Natural killer cell (primary cell): Measurements from ENCODE around the gene MCOLN1. TPM values are rescaled to one million over a fixed set of nuclear protein-coding genes. Genes with fewer than 3 reads are reported as not detected.

Experiments used
- ATAC-seq, 3 donors: fragments of 150-1000 bp in 2 of 3; fragments of 200-7000 bp in 1 of 3; cut with Tn5 transposase; 1 replicate in 1 of 3; 2 replicates in 2 of 3; pipeline ENCODE4 v1.10.0; 2021; ENCODE audit warnings: mild to moderate bottlenecking in 2 of 3, moderate library complexity in 2 of 3
- DNase-seq, 2 donors: peaks; one replicate each; pipeline versions ENCODE4 v3.0.0 to v3.0.0-alpha.2; 2013 to 2021; ENCODE audit warnings: mixed read lengths in 1 of 2
- H3K27ac ChIP-seq: one replicate; pipeline ENCODE4 v1.5.1; 2013; ENCODE audit warnings: mild to moderate bottlenecking, low read length
- H3K27me3 ChIP-seq: one replicate; pipeline ENCODE4 v1.6.1; 2013; ENCODE audit warnings: low read length; ENCODE audit not compliant: control insufficient read depth, insufficient read depth
- H3K36me3 ChIP-seq: one replicate; pipeline ENCODE4 v1.6.1; 2013; ENCODE audit warnings: low read length; ENCODE audit not compliant: control insufficient read depth, insufficient read depth
- H3K4me1 ChIP-seq: one replicate; pipeline ENCODE4 v1.6.1; 2013; ENCODE audit warnings: low read length; ENCODE audit not compliant: control insufficient read depth, insufficient read depth
- H3K4me3 ChIP-seq: one replicate; pipeline ENCODE4 v1.5.1; 2013; ENCODE audit warnings: low read length
- H3K9me3 ChIP-seq: one replicate; pipeline ENCODE4 v1.6.1; 2013; ENCODE audit warnings: low read length; ENCODE audit not compliant: control insufficient read depth, insufficient read depth
- H3K27ac Mint-ChIP-seq, 2 donors: one replicate each; pipeline ENCODE4 v1.8.0; 2022; ENCODE audit warnings: mild to moderate bottlenecking in 2 of 2, mixed read lengths in 2 of 2, moderate library complexity in 1 of 2
- H3K27me3 Mint-ChIP-seq, 2 donors: one replicate each; pipeline ENCODE4 v1.8.0; 2022; ENCODE audit warnings: low read depth in 2 of 2, mixed read lengths in 2 of 2
- H3K36me3 Mint-ChIP-seq: one replicate; pipeline ENCODE4 v1.8.0; 2022; ENCODE audit warnings: mixed read lengths
- H3K4me1 Mint-ChIP-seq, 2 donors: one replicate each; pipeline ENCODE4 v1.8.0; 2022; ENCODE audit warnings: mixed read lengths in 2 of 2
- H3K4me3 Mint-ChIP-seq: one replicate; pipeline ENCODE4 v1.8.0; 2022; ENCODE audit warnings: mild to moderate bottlenecking, moderate library complexity, mixed read lengths
- H3K9me3 Mint-ChIP-seq, 2 donors: one replicate each; pipeline ENCODE4 v1.8.0; 2022; ENCODE audit warnings: mixed read lengths in 2 of 2
- WGBS: methylation state at CpG from one replicate; pipeline ENCODE4 v1.1.7; 2013; ENCODE audit warnings: missing lambda C conversion rate; ENCODE audit not compliant: insufficient coverage; 5-methylcytosine and 5-hydroxymethylcytosine counted together
- intact Hi-C: fragments of 100-400 bp; cut with micrococcal nuclease; formaldehyde crosslinking; loops from one replicate; pipeline ENCODE4 v1.14.2; 2022
- total RNA-seq, 4 donors: library from RNA; stranded (reverse); fragments of 120-200 nt in 1 of 4; gene quantifications; one replicate each; pipeline versions ENCODE4 v1.2.3 to v1.2.4, GENCODE V29; 2013 to 2022
- TF ChIP-seq, protein P1 (sequence below): fragments of 200-600 bp; IDR thresholded peaks from one replicate; pipeline ENCODE4 v1.8.0; 2022; ENCODE audit warnings: antibody characterized with exemption

Gene MCOLN1
- total RNA-seq, 3 donors from 2014 or later (not counting 1 experiment from before 2014, with no cell fraction given): 22.9 to 37.6 (median 27.8) TPM

DNA sequence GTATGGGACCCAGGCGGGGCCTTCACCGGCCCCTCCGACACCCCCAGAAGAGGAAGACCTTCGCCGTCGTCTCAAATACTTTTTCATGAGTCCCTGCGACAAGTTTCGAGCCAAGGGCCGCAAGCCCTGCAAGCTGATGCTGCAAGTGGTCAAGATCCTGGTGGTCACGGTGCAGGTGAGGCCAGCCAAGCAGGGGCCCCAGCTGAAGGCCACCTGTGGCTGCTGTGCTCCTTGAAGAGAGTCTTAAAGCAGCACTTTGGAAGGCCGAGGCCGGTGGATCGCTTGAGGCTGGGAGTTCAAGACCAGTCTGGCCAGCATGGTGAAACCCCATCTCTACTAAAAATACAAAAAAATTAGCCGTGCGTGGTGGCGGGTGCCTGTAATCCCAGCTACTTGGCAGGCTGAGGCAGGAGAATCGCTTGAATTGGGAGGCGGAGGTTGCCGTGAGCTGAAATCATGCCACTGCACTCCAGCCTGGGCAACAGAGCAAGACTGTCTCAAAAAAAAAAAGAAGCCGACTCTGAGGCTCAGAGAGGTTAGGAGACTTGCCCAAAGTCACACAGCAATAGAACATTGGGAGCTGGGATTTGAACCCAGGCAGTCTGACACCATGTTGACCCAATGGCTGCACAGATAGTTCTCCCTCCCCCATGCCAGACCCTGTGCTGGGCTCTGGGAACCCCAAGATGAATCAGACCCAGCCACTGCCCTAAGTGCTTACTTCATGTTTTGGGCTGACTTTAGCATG lies 2.7 kb downstream of the MCOLN1 start:
- no peaks in the 10 kb centered on the region for H3K27me3 ChIP-seq
- no peak overlapping the region for H3K4me3 ChIP-seq
- no peak overlapping the region for H3K27ac ChIP-seq
- Mint-ChIP-seq H3K4me3 (no peak overlapping the region), H3K4me1 (peaks cover 11% of the 10 kb centered on the region in 2 donors), H3K27ac (no peak overlapping the region), H3K9me3 (no peaks in the 10 kb centered on the region), H3K36me3 (no peaks in the 10 kb centered on the region), H3K27me3 (no peaks in the 10 kb centered on the region)
- TF ChIP-seq, protein P1, sequence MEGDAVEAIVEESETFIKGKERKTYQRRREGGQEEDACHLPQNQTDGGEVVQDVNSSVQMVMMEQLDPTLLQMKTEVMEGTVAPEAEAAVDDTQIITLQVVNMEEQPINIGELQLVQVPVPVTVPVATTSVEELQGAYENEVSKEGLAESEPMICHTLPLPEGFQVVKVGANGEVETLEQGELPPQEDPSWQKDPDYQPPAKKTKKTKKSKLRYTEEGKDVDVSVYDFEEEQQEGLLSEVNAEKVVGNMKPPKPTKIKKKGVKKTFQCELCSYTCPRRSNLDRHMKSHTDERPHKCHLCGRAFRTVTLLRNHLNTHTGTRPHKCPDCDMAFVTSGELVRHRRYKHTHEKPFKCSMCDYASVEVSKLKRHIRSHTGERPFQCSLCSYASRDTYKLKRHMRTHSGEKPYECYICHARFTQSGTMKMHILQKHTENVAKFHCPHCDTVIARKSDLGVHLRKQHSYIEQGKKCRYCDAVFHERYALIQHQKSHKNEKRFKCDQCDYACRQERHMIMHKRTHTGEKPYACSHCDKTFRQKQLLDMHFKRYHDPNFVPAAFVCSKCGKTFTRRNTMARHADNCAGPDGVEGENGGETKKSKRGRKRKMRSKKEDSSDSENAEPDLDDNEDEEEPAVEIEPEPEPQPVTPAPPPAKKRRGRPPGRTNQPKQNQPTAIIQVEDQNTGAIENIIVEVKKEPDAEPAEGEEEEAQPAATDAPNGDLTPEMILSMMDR: no peak
- WGBS: 96% methylated on average over 20 of the region's 20 CpGs
- H3K9me3 ChIP-seq: no peaks in the 10 kb centered on the region
- DNase-seq (no peak), ATAC-seq (no peak)
- intact Hi-C loops: no loop called here
- peaks cover 18% of the 10 kb centered on the region for H3K4me1 ChIP-seq
- H3K36me3 ChIP-seq: peaks cover 3% of the 10 kb centered on the region

DNA sequence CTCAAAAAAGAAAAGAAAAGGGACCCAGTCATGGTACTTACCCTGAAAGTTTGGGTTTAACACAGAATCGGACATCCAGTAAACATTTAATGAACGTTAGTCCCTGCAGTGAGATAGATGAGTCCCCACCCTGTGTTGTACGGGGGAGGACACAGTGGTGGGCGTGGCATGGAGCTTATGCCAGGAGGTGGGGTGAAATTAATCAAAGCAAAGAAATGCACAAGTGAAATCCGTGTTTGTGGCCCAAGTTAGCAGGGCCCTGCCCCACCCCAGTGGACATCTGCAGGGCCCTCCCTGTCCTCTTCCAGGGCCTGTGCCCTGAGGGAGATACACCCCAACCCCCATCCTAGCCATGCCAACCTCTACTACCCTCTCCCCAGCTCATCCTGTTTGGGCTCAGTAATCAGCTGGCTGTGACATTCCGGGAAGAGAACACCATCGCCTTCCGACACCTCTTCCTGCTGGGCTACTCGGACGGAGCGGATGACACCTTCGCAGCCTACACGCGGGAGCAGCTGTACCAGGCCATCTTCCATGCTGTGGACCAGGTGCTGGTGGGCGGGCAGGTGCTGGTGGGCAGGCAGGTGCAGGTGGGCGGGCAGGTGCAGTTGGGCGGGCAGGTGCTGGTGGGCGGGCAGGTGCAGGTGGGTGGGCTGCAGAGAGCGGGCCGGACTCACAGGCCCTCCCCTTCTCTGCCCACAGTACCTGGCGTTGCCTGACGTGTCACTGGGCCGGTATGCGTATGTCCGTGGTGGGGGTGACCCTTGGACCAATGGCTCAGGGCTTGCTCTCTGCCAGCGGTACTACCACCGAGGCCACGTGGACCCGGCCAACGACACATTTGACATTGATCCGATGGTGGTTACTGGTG lies 3.9 kb downstream of the MCOLN1 start:
- Histone ChIP-seq H3K4me3 (no peak overlapping the region), H3K36me3 (peaks cover 3% of the 10 kb centered on the region), H3K4me1 (peaks cover 18% of the 10 kb centered on the region), H3K9me3 (no peaks in the 10 kb centered on the region), H3K27me3 (no peaks in the 10 kb centered on the region), H3K27ac (no peak overlapping the region)
- Mint-ChIP-seq H3K4me1 (peaks cover 11% of the 10 kb centered on the region in 2 donors), H3K27ac (no peak overlapping the region), H3K4me3 (no peak overlapping the region), H3K27me3 (no peaks in the 10 kb centered on the region), H3K9me3 (no peaks in the 10 kb centered on the region), H3K36me3 (no peaks in the 10 kb centered on the region)
- DNase-seq (no peak), ATAC-seq (no peak)
- intact Hi-C loops: no loop called here
- TF ChIP-seq, protein P1: no peak
- WGBS: 94% methylated on average over 31 of the region's 31 CpGs

DNA sequence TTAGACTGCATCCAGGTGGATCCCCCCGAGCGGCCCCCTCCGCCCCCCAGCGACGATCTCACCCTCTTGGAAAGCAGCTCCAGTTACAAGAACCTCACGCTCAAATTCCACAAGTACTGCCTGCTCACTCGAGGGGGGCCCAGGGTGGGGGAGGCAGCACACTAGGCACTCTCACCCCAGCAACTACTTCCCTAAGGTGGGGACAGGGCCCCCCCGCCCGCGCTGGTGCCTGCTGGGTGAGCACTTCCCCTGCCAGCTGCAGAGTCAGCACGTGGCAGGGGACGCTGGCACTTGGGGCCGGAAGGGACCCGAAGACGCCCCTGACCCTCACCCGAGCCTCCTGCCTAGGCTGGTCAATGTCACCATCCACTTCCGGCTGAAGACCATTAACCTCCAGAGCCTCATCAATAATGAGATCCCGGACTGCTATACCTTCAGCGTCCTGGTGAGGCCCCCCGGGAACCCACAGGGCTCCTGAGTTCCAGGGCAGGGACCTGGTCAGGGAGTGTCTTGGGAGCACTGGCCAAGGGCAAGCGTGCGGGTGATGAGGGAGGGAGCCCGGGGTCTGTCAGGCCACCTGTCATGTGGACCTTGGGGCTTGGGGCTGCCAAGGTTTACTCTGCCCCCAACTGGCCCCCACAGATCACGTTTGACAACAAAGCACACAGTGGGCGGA lies 5.2 kb downstream of the MCOLN1 start:
- no peaks in the 10 kb centered on the region for H3K4me1 Mint-ChIP-seq
- H3K27ac Mint-ChIP-seq: no peak overlapping the region
- DNase-seq (no peak), ATAC-seq (no peak)
- no peak overlapping the region for H3K4me3 ChIP-seq
- no peak overlapping the region for H3K4me3 Mint-ChIP-seq
- no peaks in the 10 kb centered on the region for H3K27me3 Mint-ChIP-seq
- intact Hi-C loops: no loop called here
- H3K36me3 Mint-ChIP-seq: no peaks in the 10 kb centered on the region
- TF ChIP-seq, protein P1: no peak
- peaks cover 11% of the 10 kb centered on the region for H3K4me1 ChIP-seq
- no peaks in the 10 kb centered on the region for H3K9me3 ChIP-seq
- 60% methylated on average over 25 of the region's 25 CpGs for WGBS
- H3K9me3 Mint-ChIP-seq: no peaks in the 10 kb centered on the region
- no peak overlapping the region for H3K27ac ChIP-seq
- H3K27me3 ChIP-seq: no peaks in the 10 kb centered on the region
- peaks cover 3% of the 10 kb centered on the region for H3K36me3 ChIP-seq
